ENCODE measurements around the gene TNK1.

DNA sequence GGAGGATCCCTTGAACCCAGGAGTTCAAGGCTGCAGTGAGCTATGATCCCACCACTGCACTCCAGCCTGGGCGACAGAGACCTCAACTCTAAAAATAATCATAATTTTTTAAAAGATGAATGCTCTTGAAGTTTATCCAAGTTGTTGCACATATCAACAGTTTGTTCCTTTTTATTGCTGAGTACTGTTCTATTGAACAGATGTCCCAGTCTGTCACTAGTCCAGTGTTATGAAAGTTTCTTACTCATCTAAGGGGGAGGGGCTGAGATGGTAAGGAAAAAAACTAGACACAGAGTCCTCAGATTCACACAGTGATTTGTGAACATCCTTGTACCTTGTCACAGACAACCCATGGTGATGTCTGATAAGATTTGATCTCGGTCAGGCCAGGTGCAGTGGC lies 40.7 kb upstream of the TNK1 start:
- no peak for TF ChIP-seq GATA2 (IDR thresholded peaks at IDR 0.05; ENCODE audit: low read depth, low read length)
- TF ChIP-seq GATA3 (IDR thresholded peaks at IDR 0.05; ENCODE audit: low read depth, low read length): no peak

Measured in SH-SY5Y (cell line).